GM19455 (cell line): ENCODE measurements around the gene IQCN.
"Not testable (repeated sequence)": the region's sequence is repeated elsewhere in the genome, so short reads cannot be mapped to it uniquely, and the experiment has no call there.

ENCODE experiments used
- ATAC-seq: cut with Tn5 transposase; IDR thresholded peaks from one replicate; pipeline ENCODE4 v1.9.1; 2021; ENCODE audit not compliant: unreplicated experiment

IQCN gene

DNA sequence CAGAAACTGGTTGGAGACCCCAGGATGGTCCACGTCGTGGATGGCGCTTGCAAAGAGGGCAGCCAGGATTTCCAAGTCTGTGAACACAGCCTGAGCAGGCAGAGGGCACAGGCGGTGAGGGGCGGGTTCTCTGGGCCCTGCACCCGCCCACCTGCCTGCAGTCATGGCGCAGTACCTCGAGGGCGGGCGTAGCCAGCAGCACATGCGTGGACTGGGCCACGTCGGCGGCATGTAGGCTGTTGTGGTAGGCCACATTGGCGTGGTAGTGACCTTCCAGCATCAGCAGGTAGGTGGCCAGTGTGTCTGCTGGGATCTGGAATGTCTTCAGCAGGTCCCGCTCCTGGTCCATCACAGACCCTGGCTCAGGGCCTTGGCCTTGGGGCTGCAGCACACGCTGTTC lies 56.1 kb downstream of the IQCN start:
- ATAC-seq = no peak

DNA sequence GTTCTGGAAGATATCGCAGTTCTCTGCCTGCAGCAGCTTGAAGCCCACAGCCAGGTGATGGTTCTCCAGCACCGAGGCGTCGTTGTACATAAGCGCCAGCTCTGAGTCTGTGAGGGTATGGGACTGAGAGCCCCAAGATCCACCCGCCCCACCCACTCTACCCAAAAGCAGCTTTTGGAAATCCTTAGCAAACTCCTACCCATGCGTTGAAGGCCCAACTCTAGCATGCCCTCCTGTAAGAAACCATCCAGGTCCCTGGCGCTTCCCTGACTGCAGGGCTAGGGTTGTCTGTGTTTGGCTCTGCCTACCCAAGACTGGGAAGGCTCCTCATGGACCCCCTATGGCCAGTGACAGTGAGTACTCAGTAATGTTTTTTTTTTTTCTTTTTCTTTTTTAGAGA lies 57.5 kb downstream of the IQCN start:
- ATAC-seq = no peak

DNA sequence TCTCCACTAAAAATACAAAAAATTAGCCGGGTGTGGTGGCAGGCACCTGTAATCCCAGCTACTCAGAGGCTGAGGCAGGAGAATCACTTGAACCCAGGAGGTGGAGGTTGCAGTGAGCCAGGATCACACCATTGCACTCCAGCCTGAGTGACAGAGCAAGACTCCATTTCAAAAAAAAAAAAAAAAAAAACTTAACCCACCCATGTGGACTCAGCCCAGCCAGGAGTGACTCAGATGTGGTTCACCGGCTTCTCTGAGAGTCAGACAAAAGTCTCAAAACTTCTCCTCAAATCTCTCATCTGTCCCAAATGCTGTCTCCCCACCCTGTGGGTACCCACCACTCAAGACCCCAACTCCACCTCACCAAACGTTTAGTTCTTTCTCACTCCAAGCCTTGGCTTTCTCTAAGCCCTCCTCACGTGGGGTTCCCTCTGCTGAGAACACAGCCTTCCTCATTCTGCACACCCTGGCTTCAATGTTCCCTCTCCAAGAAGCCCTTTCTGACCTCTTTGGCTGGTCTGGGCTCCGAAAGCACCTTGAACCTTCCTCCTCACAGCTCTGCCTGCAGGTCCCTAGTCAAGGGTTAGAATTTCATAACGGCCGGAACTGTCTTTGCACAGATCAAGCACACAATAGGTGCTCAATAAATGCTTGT lies 59.3 kb downstream of the IQCN start:
- ATAC-seq = no peak

DNA sequence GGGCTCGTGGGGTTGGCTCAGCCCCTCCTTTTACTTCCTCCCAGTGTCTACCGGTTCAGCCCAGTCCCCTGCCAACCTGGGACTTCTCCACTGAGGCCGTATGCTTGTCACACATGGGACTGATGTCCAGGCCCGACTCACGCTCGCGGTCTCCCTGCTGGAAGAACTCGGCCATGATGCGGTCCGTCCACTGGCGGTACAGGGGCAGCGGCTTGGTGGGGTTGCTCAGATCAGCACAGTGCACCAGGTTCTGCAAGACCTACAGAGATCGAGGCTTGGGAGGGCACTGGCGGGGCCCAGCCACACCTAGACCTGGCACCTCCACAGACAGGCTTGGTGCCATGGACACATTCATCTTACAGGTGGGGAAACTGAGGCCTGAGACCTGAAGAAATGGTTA lies 62.6 kb downstream of the IQCN start:
- ATAC-seq = no peak

DNA sequence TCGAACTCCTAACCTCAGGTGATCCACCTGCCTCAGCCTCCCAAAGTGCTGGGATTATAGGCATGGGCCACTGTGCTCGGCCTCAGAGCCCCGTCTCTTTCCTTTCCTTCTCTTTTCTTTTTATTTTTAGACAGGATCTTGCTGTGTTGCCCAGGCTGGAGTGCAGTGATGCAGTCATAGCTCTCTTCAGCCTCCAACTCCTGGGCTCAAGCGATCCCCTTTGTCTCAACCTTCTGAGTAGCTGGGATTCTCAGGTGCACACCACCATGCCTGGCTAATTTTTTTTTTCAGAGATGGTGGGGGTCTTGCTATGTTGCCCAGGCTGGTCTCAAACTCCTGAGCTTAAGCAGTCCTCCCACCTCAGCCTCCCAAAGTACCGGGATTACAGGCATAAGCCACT lies 64.3 kb downstream of the IQCN start:
- ATAC-seq = not testable (repeated sequence)

DNA sequence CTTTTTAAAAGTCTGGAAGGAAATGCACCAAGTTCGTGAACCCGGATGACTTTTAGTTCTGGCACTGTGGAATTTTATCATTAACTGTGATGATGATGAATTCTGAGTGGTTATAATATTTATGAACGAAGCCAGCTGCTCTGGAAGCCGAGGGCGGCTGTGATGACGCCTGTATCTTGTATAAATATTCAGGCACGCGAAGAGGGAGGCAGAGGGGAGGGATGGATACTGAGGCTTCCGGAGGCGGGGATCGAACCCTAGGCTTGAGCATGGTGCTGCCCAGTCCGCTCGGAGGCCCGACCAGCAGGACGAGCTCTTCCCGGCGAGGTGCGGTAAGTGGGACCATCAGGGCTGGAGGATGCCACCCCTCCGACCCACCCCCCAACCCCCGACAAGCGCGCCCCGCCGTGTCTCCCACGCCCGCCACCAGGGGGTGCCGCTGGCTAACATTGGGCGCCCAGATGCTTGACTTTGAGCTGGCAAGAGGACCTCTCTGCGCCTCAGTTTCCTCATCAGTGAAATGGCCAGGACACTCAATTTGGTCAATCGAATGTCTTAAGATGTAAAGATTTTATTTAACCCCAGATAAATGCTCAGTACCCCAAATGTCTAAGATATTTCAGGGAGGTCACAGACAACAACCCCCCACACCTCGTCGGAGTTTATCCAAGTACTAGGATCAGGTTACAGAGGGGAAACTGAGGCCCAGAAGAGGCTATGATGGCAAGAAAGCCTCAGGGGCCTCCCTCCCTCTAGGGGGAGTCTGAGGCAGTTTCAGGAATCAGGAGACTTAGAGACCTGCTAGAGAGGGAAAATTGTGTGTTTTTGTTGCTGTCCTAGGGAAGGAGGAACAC lies 65.9 kb downstream of the IQCN start:
- no peak for ATAC-seq
